Stomach (tissue), 9 donors: ENCODE data around the gene LHX4. TPM values are rescaled to one million over a fixed set of nuclear protein-coding genes. Genes with fewer than 3 reads are reported as not detected.

Experiments
- DNase-seq, 2 donors: peaks; one replicate each; pipeline versions ENCODE4 v3.0.0 to v3.0.0-alpha.2; 2013 to 2019
- H3K27ac ChIP-seq, 5 donors: fragments of 200-600 bp in 4 of 5; sonication (generic) in 4 of 5; one replicate each; pipeline ENCODE4 v1.5.1; 2013 to 2019; ENCODE audit warnings: mild to moderate bottlenecking in 1 of 5, moderate library complexity in 1 of 5
- H3K27me3 ChIP-seq, 3 donors: fragments of 200-600 bp; sonication (generic); one replicate each; pipeline ENCODE4 v1.5.1; 2017 to 2019; ENCODE audit warnings: mixed run types in 1 of 3
- H3K36me3 ChIP-seq, 4 donors: fragments of 200-600 bp; sonication (generic); 1 replicate in 3 of 4; 2 replicates in 1 of 4; pipeline ENCODE4 v1.5.1; 2016 to 2019
- H3K4me1 ChIP-seq, 4 donors: fragments of 200-600 bp; sonication (generic); one replicate each; pipeline ENCODE4 v1.5.1; 2016 to 2019
- H3K4me3 ChIP-seq, 4 donors: fragments of 200-600 bp; sonication (generic) in 3 of 4; one replicate each; pipeline ENCODE4 v1.5.1; 2016 to 2019; ENCODE audit warnings: mild to moderate bottlenecking in 1 of 4
- H3K9me3 ChIP-seq, 4 donors: fragments of 200-600 bp; sonication (generic); one replicate each; pipeline ENCODE4 v1.5.1; 2016 to 2019
- EP300 ChIP-seq: sonication (generic); formaldehyde crosslinking; IDR thresholded peaks from one replicate; pipeline ENCODE4 v1.6.1; 2017; ENCODE audit warnings: antibody characterized with exemption
- POLR2A ChIP-seq, 4 donors: fragments of 450-650 bp; IDR thresholded peaks; one replicate each; pipeline ENCODE4 v1.6.1; 2016; ENCODE audit warnings: antibody characterized with exemption in 4 of 4, control low read depth in 2 of 4, mild to moderate bottlenecking in 1 of 4, moderate library complexity in 1 of 4
- POLR2AphosphoS5 ChIP-seq, 3 donors: sonication (generic); formaldehyde crosslinking; IDR thresholded peaks; one replicate each; pipeline ENCODE4 v1.6.1; 2016; ENCODE audit warnings: antibody characterized with exemption in 3 of 3
- WGBS, 5 donors: extraction: QIAGEN DNeasy Blood & Tissue Kit in 3 of 5; methylation state at CpG; one replicate each; pipeline versions ENCODE4 v1.1.5 to v1.1.7; 2013 to 2018; 5-methylcytosine and 5-hydroxymethylcytosine counted together
- intact Hi-C: fragments of 100-400 bp; cut with DNase I; formaldehyde crosslinking; loops from one replicate; pipeline ENCODE4 v1.15.1; 2023; ENCODE audit warnings: low total_unique reads
- polyA plus RNA-seq, 3 donors: library from polyadenylated mRNA; stranded (reverse); fragments of 200-250 nt; gene quantifications; one replicate each; pipeline ENCODE4 v1.2.3, GENCODE V29; 2013
- total RNA-seq, 5 donors: library from RNA; depleted of rRNA; stranded (reverse); fragments of >200 nt; gene quantifications; one replicate each; pipeline versions ENCODE4 v1.1.0 to v1.2.3, GENCODE V29; 2014 to 2016
- TF ChIP-seq, protein P1 (sequence below), 7 experiments: fragments of 450-650 bp in 4 of 7; fragments of 200-600 bp in 3 of 7; sonication (generic) in 3 of 7; IDR thresholded peaks; one replicate each; pipeline ENCODE4 v1.5.1; 2016 to 2019; ENCODE audit warnings: antibody characterized with exemption in 7 of 7, control low read depth in 2 of 7, mild to moderate bottlenecking in 1 of 7
- donor health status: healthy with polysubstance abuse.
- donor health status: Bipolar disorder and iron deficiency.
- donor health status: healthy.

Gene LHX4
- total and polyA plus RNA-seq, 8 donors, result 0.03 to 0.18 TPM; not detected in 6

DNA sequence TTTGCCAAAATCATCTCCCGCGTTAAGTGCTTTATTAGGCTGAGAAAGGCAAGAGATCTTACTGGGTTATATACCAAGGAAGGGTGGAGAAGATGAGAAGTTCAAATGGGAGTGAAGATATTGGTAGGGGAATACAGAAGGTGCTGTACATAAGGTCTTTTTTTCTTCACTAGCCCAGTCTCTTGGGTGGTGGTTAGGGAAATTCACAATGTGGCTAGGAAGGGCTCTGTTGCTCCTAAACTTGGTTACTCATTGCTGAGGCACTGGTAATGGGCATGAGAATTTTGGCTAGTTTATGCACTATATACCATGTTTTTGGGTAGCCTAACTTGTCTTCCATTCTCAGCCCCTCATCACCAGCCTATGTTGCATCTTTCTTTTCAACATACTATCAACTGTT, 50.6 kb downstream of the LHX4 start:
- Histone ChIP-seq H3K27ac (no peak overlapping the region), H3K4me1 (peaks cover 0 to 11% (median 0%) of the 10 kb centered on the region in 4 donors), H3K36me3 (peaks cover 0 to 36% (median 25%) of the 10 kb centered on the region in 4 donors), H3K27me3 (no peaks in the 10 kb centered on the region), H3K9me3 (no peaks in the 10 kb centered on the region), H3K4me3 (no peak overlapping the region)
- WGBS, 5 donors, result 97 to 100% (median 100%) methylated on average over 2 of the region's 2 CpGs
- intact Hi-C loops, result no loop called here
- TF ChIP-seq POLR2AphosphoS5 (IDR thresholded peaks at IDR 0.05) (no peak), EP300 (no peak), POLR2A (IDR thresholded peaks at IDR 0.05) (no peak)
- TF ChIP-seq, protein P1, sequence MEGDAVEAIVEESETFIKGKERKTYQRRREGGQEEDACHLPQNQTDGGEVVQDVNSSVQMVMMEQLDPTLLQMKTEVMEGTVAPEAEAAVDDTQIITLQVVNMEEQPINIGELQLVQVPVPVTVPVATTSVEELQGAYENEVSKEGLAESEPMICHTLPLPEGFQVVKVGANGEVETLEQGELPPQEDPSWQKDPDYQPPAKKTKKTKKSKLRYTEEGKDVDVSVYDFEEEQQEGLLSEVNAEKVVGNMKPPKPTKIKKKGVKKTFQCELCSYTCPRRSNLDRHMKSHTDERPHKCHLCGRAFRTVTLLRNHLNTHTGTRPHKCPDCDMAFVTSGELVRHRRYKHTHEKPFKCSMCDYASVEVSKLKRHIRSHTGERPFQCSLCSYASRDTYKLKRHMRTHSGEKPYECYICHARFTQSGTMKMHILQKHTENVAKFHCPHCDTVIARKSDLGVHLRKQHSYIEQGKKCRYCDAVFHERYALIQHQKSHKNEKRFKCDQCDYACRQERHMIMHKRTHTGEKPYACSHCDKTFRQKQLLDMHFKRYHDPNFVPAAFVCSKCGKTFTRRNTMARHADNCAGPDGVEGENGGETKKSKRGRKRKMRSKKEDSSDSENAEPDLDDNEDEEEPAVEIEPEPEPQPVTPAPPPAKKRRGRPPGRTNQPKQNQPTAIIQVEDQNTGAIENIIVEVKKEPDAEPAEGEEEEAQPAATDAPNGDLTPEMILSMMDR (IDR thresholded peaks at IDR 0.05), result no peak
- DNase-seq, result no peak

DNA sequence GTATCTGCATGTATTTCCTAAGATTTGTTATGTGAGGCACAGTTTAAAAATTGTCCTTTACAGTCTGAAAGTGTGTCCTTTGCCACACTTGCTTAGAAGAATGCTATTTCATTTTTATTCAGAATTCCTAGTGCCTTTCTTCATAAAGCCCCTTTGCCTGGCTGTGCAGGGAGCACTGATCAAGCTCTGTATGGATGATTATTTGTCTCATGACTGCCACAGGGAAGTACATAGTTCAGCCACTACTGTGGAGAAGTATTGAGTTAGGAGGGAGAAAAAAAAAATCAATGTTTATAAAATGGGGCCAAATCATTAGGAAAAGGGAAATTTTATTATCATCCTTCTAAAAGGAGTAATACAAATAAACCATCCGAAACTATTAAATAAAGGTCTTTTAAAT, 51.4 kb downstream of the LHX4 start:
- Histone ChIP-seq H3K4me1 (peaks cover 0 to 11% (median 0%) of the 10 kb centered on the region in 4 donors), H3K4me3 (no peak overlapping the region), H3K27ac (no peak overlapping the region), H3K9me3 (no peaks in the 10 kb centered on the region), H3K27me3 (no peaks in the 10 kb centered on the region), H3K36me3 (peaks cover 0 to 36% (median 26%) of the 10 kb centered on the region in 4 donors)
- intact Hi-C loops, result no loop called here
- WGBS, 5 donors, result 73 to 94% (median 86%) methylated on average over 1 of the region's 1 CpG
- TF ChIP-seq, protein P1 (IDR thresholded peaks at IDR 0.05), result no peak
- TF ChIP-seq POLR2A (IDR thresholded peaks at IDR 0.05) (no peak), POLR2AphosphoS5 (IDR thresholded peaks at IDR 0.05) (no peak), EP300 (no peak)
- no peak for DNase-seq

DNA sequence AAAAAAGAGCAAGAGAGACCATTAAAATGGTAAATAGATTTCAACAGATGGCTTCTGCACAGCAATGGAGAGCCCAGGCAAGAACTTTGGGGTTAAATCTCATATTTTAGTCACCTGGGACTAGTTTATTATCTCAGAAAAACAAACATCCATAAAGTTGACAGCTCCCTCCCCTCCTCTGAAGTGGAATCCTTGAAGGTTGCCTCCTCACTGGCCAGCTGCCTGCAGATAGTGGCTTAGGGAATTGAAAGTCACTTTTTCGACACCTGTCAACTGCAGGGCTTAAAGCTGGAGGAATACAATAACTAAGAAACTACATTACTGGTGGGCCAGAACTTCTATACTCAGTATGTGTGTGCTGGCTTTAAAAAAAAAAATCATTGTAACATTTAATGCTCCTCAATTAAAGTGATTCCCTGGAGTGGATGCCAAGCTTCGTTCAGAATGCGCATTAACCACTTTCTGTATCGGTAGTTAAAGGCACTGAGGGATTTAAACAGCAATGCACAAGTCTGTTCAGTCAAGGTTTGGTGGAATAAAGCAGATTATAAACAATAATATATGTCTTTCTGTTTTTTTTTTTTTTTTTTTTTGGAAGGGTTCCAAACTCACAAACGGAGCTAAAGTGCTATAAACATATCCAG, 52.5 kb downstream of the LHX4 start:
- H3K4me3 ChIP-seq, result no peak overlapping the region
- peaks cover 0 to 42% (median 35%) of the 10 kb centered on the region in 4 donors for H3K36me3 ChIP-seq
- no peaks in the 10 kb centered on the region for H3K9me3 ChIP-seq
- no peak for TF ChIP-seq POLR2AphosphoS5 (IDR thresholded peaks at IDR 0.05)
- TF ChIP-seq, protein P1 (IDR thresholded peaks at IDR 0.05), result no peak
- TF ChIP-seq EP300, result no peak
- TF ChIP-seq POLR2A (IDR thresholded peaks at IDR 0.05), result no peak
- intact Hi-C loops, result no loop called here
- H3K4me1 ChIP-seq, result peaks cover 0 to 8% (median 0%) of the 10 kb centered on the region in 4 donors
- DNase-seq, result no peak
- WGBS, 5 donors, result 72 to 83% (median 77%) methylated on average over 5 of the region's 5 CpGs
- no peaks in the 10 kb centered on the region for H3K27me3 ChIP-seq
- H3K27ac ChIP-seq, result no peak overlapping the region

DNA sequence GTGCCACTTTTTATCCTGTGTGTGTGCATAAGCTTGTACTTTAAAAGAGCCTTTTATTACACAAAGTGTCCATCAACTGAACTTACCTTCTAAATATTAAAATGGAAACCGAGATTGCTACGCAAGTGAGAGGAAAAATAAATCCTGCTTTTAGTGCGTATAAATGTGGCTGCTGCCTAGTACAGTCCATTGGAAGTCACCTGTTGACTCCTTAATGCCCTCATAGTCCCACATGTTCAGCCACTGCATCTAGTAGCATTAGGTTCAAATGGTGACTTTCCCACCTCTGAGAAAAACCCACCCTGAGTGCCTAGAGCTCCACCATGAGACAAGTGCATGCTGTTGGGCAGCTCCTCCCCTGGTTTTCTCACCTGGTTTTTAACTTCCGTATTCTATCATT, 53.0 kb downstream of the LHX4 start:
- peaks cover 0 to 5% (median 0%) of the 10 kb centered on the region in 4 donors for H3K4me1 ChIP-seq
- no peak overlapping the region for H3K27ac ChIP-seq
- TF ChIP-seq POLR2AphosphoS5 (IDR thresholded peaks at IDR 0.05), result no peak
- no peak for TF ChIP-seq POLR2A (IDR thresholded peaks at IDR 0.05)
- no peak for TF ChIP-seq EP300
- TF ChIP-seq, protein P1 (IDR thresholded peaks at IDR 0.05), result no peak
- 94 to 98% (median 95%) methylated on average over 4 of the region's 4 CpGs for WGBS, 5 donors
- peaks cover 0 to 42% (median 36%) of the 10 kb centered on the region in 4 donors for H3K36me3 ChIP-seq
- H3K9me3 ChIP-seq, result no peaks in the 10 kb centered on the region
- no peak overlapping the region for H3K4me3 ChIP-seq
- no peak for DNase-seq
- H3K27me3 ChIP-seq, result no peaks in the 10 kb centered on the region
- intact Hi-C loops, result no loop called here
